ENCODE data around the gene PDE4D. TPM values are rescaled to one million over a fixed set of nuclear protein-coding genes. Genes with fewer than 3 reads are reported as not detected.
A peak's percentile ranks its signal among the peaks of the same experiment; 100 is the strongest.
"Not testable (repeated sequence)": the region's sequence is repeated elsewhere in the genome, so short reads cannot be mapped to it uniquely, and the experiment has no call there.

Gene PDE4D
- total RNA-seq, 1 donor from 2014 or later: 30.2 TPM

DNA sequence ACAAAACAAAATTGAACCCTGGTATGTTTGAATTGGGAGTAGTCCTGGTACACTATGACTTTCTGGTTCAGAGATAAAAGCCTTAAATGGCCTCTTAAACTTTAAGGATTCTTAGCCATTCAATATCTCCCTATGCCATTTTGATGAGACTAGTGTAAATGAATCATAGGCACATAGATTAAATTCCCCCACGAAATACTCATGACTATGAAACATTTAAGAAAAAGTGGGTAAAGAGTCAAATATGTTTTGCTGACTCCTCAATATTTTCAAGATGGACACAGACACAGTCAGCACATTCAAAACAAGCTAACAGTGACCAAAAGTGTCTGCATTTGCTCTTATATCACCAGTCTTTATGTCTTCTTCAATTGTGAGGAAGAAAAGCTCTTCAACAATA lies 278.3 kb downstream of the PDE4D start:
- DNase-seq (no peak), ATAC-seq (ENCODE audit: poor library complexity) (no peak)
- intact Hi-C loops (cut with DNase I): no loop called here

GRCh38 chr5:59609501-59610265 lies 283.8 kb downstream of the PDE4D start:
- intact Hi-C loops (cut with DNase I): no loop called here
- ATAC-seq (ENCODE audit: poor library complexity) (no peak), DNase-seq (no peak)

DNA sequence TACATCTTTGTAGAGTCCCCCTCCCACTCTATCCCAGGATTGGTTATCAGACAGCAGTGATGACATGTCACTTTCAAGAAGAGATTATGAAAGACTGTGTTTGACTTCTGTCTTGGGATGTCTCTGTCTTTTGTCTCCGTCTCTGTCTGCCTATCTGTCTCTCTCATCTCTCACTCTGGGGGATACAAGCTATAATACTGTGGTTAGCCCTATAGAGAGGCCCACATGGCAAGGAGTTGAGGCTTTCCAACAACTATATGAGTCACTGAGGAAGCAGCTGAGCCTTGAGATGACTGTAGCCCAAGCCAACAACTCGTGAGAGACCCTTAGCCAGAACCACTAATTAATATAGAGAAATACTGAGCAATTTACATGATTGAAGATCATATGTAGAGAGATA lies 284.8 kb downstream of the PDE4D start:
- no peak for DNase-seq
- no peak for ATAC-seq (ENCODE audit: poor library complexity)
- intact Hi-C loops (cut with DNase I): no loop called here

- intact Hi-C loops (cut with DNase I): no loop called here
- DNase-seq: no peak
- no peak for ATAC-seq (ENCODE audit: poor library complexity)
Measured at GRCh38 chr5:59607138-59607765, 286.3 kb downstream of the PDE4D start.

DNA sequence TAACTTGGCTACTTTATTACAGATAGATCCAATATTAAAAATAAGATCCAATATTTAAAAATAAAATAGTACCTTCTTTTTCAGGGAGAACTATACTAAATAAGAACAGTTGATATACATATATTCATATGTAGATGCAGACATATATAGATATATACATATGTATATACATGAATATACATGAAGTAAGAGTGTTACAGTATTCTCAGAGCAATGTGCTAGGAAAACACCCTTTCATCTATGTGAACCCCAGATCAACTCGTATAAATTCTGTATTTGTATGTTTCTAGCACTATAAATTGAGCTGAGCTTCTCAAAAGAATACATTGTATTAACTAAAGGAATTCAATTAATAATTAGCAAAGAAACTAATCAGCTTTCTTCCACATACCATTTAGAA lies 287.6 kb downstream of the PDE4D start:
- no peak for ATAC-seq (ENCODE audit: poor library complexity)
- DNase-seq: no peak
- intact Hi-C loops (cut with DNase I): no loop called here

GRCh38 chr5:59604111-59604510 lies 289.4 kb downstream of the PDE4D start:
- intact Hi-C loops (cut with DNase I): no loop called here
- ATAC-seq (ENCODE audit: poor library complexity) (no peak), DNase-seq (no peak)

- ATAC-seq (ENCODE audit: poor library complexity): no peak
- no peak for DNase-seq
- intact Hi-C loops (cut with DNase I): no loop called here
Measured at GRCh38 chr5:59600998-59601397, 292.5 kb downstream of the PDE4D start.

DNA sequence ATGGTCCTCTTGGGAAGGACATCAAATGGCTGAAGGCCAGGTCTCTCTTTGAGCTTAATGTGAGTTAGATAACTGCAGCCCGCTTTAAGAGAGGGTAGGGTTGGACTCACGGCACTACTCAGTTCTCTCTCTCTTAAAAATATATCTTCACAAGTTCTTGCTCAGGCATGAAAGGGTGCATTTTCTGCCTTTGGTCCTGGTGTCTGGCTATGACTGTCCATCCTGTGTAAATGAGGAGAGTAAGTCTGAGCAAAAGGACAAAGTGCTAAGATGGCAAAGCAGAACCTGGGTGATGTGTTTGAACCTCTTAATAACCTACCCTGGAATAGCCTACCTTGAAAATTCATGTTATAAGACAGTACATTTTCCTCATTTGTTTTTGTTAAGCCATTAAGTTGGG lies 293.4 kb downstream of the PDE4D start:
- intact Hi-C loops (cut with DNase I): no loop called here
- no peak for ATAC-seq (ENCODE audit: poor library complexity)
- no peak for DNase-seq

DNA sequence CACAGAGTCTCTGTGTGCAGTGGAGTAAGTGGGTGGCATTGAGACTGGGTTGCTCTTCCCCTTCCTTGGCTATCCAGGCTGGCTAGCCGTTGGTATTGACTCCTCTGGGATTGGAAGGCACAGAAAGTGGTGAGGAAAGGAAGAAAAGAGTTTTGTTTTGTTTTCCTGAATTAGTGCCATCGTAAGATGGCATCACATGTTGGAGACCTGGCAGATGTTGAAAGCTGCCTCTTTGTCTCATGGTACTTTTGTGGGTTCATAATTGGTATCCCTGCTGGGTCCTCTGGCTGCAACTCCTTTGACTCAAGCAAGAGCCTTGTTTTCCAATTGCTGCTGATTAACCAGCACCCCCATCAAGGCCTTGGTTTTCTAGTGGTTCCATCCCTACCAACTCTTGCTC lies 293.8 kb downstream of the PDE4D start:
- ATAC-seq (ENCODE audit: poor library complexity) (no peak), DNase-seq (no peak)
- intact Hi-C loops (cut with DNase I): no loop called here

- DNase-seq: no peak
- intact Hi-C loops (cut with DNase I): no loop called here
- ATAC-seq (ENCODE audit: poor library complexity): peak; percentile 22
Measured at GRCh38 chr5:59598547-59598874, 295.0 kb downstream of the PDE4D start.

- intact Hi-C loops (cut with DNase I): no loop called here
- DNase-seq (no peak), ATAC-seq (ENCODE audit: poor library complexity) (no peak)
Measured at GRCh38 chr5:59597690-59598546, 295.6 kb downstream of the PDE4D start.

GRCh38 chr5:59596586-59597350 lies 296.8 kb downstream of the PDE4D start:
- ATAC-seq (ENCODE audit: poor library complexity): no peak

DNA sequence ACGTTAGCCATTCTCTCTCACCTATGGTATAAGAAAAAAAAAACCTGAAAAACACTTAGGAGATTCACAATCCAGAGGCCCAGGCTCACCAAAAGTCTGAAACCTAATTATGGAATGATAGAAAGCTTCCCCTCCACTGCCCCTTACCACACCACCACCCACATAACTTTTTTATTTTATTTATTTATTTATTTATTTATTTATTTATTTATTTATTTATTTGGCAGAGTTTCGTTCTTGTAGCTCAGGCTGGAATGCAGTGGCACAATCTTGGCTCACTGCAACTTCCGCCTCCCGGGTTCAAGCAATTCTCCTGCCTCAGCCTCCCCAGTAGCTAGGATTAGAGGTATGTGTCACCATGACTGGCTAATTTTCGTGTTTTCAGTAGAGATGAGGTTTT lies 299.4 kb downstream of the PDE4D start:
- ATAC-seq (ENCODE audit: poor library complexity); DNase-seq; intact Hi-C loops (cut with DNase I): not testable (repeated sequence)

More at GRCh38 chr5:59596586-59597350, 296.8 kb downstream of the PDE4D start:
- intact Hi-C loops (cut with DNase I): no loop called here
- no peak for DNase-seq

- intact Hi-C loops (cut with DNase I): no loop called here
- no peak for ATAC-seq (ENCODE audit: poor library complexity)
- DNase-seq: no peak
Measured at GRCh38 chr5:59593439-59594007, 300.0 kb downstream of the PDE4D start.

DNA sequence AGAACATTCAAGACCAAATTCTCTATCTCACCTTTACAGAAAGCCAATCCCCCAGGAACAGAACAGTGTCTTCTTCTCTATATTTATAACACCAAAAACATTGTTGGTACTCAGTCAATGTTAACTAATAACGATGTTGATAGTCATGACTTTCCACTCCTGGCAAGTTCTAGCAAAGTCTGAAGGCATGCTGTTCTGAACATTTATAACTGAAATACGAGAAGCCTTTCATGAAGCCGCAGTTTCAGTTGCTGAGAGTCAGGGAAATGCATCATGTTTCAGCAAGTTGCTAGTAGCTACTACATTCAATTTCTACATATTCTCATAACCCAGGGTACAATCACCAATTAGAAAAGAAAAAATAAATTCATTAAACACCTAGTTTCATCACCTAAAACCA lies 301.4 kb downstream of the PDE4D start:
- ATAC-seq (ENCODE audit: poor library complexity) (no peak), DNase-seq (no peak)
- intact Hi-C loops (cut with DNase I): no loop called here

- DNase-seq (no peak), ATAC-seq (ENCODE audit: poor library complexity) (no peak)
- intact Hi-C loops (cut with DNase I): no loop called here
Measured at GRCh38 chr5:59591162-59591561, 302.4 kb downstream of the PDE4D start.

DNA sequence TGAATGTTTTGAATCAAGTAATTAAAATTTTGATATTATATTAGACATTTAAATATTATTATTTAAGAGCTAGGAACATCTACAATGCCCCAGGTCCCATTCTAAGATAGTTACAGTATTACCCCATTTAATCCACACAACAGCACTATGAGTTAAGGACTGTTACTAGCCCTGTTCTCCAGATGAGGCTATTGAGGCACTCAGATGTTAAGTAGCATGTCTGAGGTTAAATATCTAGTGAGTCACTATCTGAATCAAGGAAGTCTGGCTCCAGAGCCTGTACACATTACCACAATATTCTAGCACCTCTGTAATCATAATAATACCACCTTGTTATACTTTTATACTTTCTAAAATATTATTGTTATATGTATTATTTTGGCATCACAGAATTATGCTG lies 304.6 kb downstream of the PDE4D start:
- no peak for ATAC-seq (ENCODE audit: poor library complexity)
- intact Hi-C loops (cut with DNase I): no loop called here

DNA sequence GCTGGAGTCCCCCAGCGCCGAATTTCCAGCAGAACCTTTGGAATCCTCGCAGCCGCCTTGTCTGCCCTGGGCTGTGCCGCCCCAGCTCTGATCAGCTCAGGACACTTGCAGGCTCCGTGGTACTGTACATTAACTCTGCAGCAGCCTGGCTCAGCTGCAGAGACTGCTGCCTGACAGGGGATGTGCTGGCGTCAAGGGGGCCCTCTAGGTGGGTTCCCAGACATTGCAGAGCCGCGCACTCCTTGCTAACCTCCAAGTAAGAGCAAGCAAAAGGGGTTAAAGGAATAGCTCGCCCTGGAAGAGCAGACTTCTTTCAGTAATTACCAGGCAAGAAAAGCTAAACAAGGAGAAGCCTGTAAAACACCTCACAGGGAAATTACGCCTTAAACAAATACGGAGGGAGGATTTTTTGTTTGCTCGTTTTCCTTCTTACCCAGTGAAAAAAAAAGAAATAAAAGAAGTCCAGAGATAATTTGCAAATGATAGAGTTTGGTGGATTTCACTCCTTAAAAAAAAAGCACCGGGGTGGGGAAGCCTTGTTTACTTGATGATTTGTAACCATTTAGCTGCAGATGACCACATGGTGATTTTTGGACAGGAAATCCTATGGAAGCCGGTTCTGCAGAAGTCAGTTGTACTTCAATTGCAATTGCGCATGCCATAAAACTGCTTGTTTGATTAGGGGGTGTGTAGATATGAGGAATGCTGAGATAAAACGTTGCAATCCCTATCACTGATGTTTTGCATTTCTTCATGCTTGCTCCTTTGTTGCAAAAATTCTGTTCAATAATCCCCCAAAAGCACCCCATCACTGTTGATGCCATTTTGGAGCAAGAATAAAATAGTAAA lies 305.8 kb downstream of the PDE4D start:
- ATAC-seq (ENCODE audit: poor library complexity) (peak; percentile 92), DNase-seq (peak; percentile 64)
- intact Hi-C loops (cut with DNase I): no loop called here

More for the DNA sequence above, 304.6 kb downstream of the PDE4D start:
- no peak for DNase-seq

Measured in Right ventricle myocardium superior (tissue), 1 donor.